ENCODE measurements around the gene KCNIP4. TPM values are rescaled to one million over a fixed set of nuclear protein-coding genes. Genes with fewer than 3 reads are reported as not detected.

The KCNIP4 gene
- total and polyA plus RNA-seq, 10 of the 15 experiments (the other 5 are each of a cell fraction or from before 2014, with no cell fraction given), result 0.03 to 0.23 (median 0.13) TPM; not detected in 7

GRCh38 chr4:21856754-21857153, 91.8 kb downstream of the KCNIP4 start:
- no TSS peak for BruUV-seq (replicated peaks)
- RAD21 ChIA-PET (ENCODE audit: unreplicated experiment), result no interaction called here
- TF ChIP-seq USF1 (IDR thresholded peaks at IDR 0.05; ENCODE audit: borderline replicate concordance, extremely low read length, insufficient read depth, low read depth, low read length) (no peak), NR2C1 (IDR thresholded peaks at IDR 0.05) (no peak), POLR2AphosphoS5 (IDR thresholded peaks at IDR 0.05; ENCODE audit: low read length) (no peak), ELK1 (IDR thresholded peaks at IDR 0.05; ENCODE audit: low read depth, low read length) (no peak), TCF3 (IDR thresholded peaks at IDR 0.05; ENCODE audit: borderline replicate concordance, insufficient read depth, low read depth, low read length) (no peak), CBX3 (IDR thresholded peaks at IDR 0.05; ENCODE audit: borderline replicate concordance, low read depth) (no peak), NRF1 (conservative IDR thresholded peaks at IDR 0.05; ENCODE audit: low read depth, low read length) (no peak), ZNF207 (IDR thresholded peaks at IDR 0.05; ENCODE audit: borderline replicate concordance) (no peak), E2F8 (IDR thresholded peaks at IDR 0.05; ENCODE audit: low read depth, partially characterized antibody) (no peak), ESRRA (IDR thresholded peaks at IDR 0.05; ENCODE audit: low read length) (no peak), IRF4 (IDR thresholded peaks at IDR 0.05; ENCODE audit: low read depth, low read length) (no peak), DPF2 (IDR thresholded peaks at IDR 0.05) (no peak), BCL3 (IDR thresholded peaks at IDR 0.05; ENCODE audit: borderline replicate concordance, insufficient read depth, low read depth, low read length, poor library complexity, severe bottlenecking) (no peak), SUZ12 (IDR thresholded peaks at IDR 0.05; ENCODE audit: unreplicated experiment) (no peak), ZNF384 (IDR thresholded peaks at IDR 0.05; ENCODE audit: borderline replicate concordance, low read depth, low read length) (no peak)
- Histone ChIP-seq H3K4me3 (no peak overlapping the region), H3K9me3 (replicated peaks; ENCODE audit: control insufficient read depth, insufficient read depth, low read length) (no peaks in the 10 kb centered on the region), H3K4me1 (ENCODE audit: control insufficient read depth, insufficient read depth, low read length) (no peaks in the 10 kb centered on the region), H3K36me3 (ENCODE audit: control insufficient read depth in 2 of 2, insufficient read depth in 2 of 2, low read length in 1 of 2) (no peaks in the 10 kb centered on the region), H2AFZ (ENCODE audit: control insufficient read depth, low read depth, low read length) (no peak overlapping the region), H3K27me3 (replicated peaks in 1 of 2; ENCODE audit: control insufficient read depth in 2 of 2, insufficient read depth in 2 of 2, low read length in 1 of 2) (no peaks in the 10 kb centered on the region), H3K4me2 (ENCODE audit: control insufficient read depth, insufficient read depth) (no peak overlapping the region), H3K79me2 (ENCODE audit: control insufficient read depth, insufficient read depth, low read length) (no peaks in the 10 kb centered on the region), H3K9ac (ENCODE audit: control insufficient read depth, insufficient read depth, low read length) (no peak overlapping the region), H4K20me1 (ENCODE audit: control insufficient read depth, insufficient read depth) (no peaks in the 10 kb centered on the region), H3K27ac (ENCODE audit: control insufficient read depth, insufficient read depth) (no peak overlapping the region)
- CTCF ChIA-PET, result interaction anchor here (1.6 kb wide), 1 partner anchor 68 kb away, joined by 5 read pairs; no protein-coding TSS in a partner anchor
- FAIRE-seq, result no peak
- POLR2A ChIA-PET, result no interaction called here
- no peak for DNase-seq (ENCODE audit: low read depth, low spot score)
- intact Hi-C loops (cut with micrococcal nuclease; ENCODE audit: unreplicated experiment) (no loop called here), in situ Hi-C loops (cut with MboI) (no loop called here)
- SMC1A ChIA-PET (ENCODE audit: uncharacterized antibody, unreplicated experiment), result no interaction called here
- 0% methylated on average over 2 of the region's 2 CpGs for WGBS (ENCODE audit: insufficient coverage, insufficient replicate concordance, low lambda C conversion rate, missing lambda C conversion rate)
- ATAC-seq, result no peak

All from GM12878 (cell line).